ENCODE data around the gene DNAI1. TPM values are rescaled to one million over a fixed set of nuclear protein-coding genes. Genes with fewer than 3 reads are reported as not detected.

DNAI1 gene
- total RNA-seq, 6 experiments from 2014 or later = not detected

DNA sequence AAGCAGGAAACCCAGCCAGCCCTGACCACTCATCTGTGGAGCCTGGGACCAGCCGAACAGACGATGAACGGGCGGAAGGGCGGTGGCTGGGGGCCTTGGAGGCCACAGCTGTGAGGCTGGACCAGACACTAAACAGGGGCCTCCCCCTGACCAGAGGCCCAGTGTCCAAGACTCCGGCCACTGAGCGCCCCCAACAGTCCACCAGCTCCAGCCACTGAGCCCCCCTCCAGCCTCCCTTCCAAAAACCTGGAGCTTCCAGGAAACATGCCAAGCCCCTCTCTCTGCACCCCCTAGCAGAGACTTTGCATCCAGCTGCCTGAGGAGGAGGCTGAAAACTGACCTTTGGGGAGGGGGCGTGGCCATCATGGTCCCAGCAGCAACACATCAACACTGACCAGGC, 107.7 kb downstream of the DNAI1 start:
- peaks cover 51% of the 10 kb centered on the region for H3K27me3 Mint-ChIP-seq (ENCODE audit: insufficient read depth)
- H3K36me3 Mint-ChIP-seq (ENCODE audit: low read depth) = peaks cover 4% of the 10 kb centered on the region; the same call in 1 of the 2 replicates
- no peak for DNase-seq

DNA sequence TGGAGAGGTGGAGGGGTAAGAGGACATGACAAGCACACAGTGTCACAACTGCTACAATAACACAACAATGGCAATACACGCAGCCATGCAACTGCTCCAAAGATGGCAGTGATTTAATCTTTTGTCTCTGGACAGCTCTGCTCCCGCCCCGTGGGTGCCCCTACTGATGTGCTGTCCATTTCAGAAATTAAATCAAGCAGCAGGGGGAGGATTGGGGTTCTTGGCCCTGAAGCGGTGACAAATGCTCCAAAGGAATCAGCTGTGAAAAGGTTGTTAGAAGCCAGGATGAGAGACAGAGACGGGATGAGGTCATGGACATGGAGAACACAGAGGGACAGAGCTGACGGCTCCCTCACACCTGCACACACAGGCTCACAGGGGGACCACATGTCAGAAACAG, 108.4 kb downstream of the DNAI1 start:
- TF ChIP-seq, protein P1, sequence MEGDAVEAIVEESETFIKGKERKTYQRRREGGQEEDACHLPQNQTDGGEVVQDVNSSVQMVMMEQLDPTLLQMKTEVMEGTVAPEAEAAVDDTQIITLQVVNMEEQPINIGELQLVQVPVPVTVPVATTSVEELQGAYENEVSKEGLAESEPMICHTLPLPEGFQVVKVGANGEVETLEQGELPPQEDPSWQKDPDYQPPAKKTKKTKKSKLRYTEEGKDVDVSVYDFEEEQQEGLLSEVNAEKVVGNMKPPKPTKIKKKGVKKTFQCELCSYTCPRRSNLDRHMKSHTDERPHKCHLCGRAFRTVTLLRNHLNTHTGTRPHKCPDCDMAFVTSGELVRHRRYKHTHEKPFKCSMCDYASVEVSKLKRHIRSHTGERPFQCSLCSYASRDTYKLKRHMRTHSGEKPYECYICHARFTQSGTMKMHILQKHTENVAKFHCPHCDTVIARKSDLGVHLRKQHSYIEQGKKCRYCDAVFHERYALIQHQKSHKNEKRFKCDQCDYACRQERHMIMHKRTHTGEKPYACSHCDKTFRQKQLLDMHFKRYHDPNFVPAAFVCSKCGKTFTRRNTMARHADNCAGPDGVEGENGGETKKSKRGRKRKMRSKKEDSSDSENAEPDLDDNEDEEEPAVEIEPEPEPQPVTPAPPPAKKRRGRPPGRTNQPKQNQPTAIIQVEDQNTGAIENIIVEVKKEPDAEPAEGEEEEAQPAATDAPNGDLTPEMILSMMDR (IDR thresholded peaks at IDR 0.05) = no peak
- no peak for DNase-seq
- H3K9me3 Mint-ChIP-seq = 0 out of 2 replicates have a peak, but pooled peaks cover 3% of the 10 kb centered on the region
- peaks cover 4% of the 10 kb centered on the region; the same call in 1 of the 2 replicates for H3K36me3 Mint-ChIP-seq (ENCODE audit: low read depth)
- H3K4me3 Mint-ChIP-seq = no peak overlapping the region
- no peaks in the 10 kb centered on the region for H3K4me1 Mint-ChIP-seq (ENCODE audit: low read depth)
- no peak overlapping the region for H3K27ac Mint-ChIP-seq
- H3K27me3 Mint-ChIP-seq (ENCODE audit: insufficient read depth) = peaks cover 51% of the 10 kb centered on the region

More for the DNA sequence above, 107.7 kb downstream of the DNAI1 start:
- Mint-ChIP-seq H3K9me3 (0 out of 2 replicates have a peak, but pooled peaks cover 3% of the 10 kb centered on the region), H3K4me1 (ENCODE audit: low read depth) (no peaks in the 10 kb centered on the region), H3K4me3 (no peak overlapping the region), H3K27ac (no peak overlapping the region)
- TF ChIP-seq, protein P1 (IDR thresholded peaks at IDR 0.05) = no peak

DNA sequence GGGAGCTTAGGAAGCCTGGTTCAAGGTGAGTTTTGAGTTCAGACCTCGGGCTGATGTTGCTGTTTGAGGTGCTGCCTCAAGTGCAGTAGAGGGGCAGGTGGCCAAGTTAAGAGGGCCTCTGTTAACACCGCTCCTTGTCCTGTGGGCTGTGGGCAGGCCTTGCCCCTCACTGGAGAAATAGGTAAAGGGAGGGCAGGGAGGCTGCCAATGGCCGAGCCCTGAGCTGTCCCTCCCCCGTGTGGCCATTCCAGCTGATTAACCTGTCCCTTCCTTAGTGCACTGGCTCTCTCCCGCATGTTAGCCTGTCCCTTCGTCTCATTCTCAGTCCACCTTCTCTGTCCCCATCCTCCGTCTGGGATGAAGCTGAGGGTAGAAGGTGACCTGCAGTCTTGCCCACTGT, 109.5 kb downstream of the DNAI1 start:
- Mint-ChIP-seq H3K27ac (no peak overlapping the region), H3K9me3 (no peaks in the 10 kb centered on the region), H3K4me1 (ENCODE audit: low read depth) (no peaks in the 10 kb centered on the region), H3K4me3 (no peak overlapping the region), H3K36me3 (ENCODE audit: low read depth) (no peaks in the 10 kb centered on the region), H3K27me3 (ENCODE audit: insufficient read depth) (peaks cover 43% of the 10 kb centered on the region)
- TF ChIP-seq, protein P1 (IDR thresholded peaks at IDR 0.05) = no peak
- no peak for DNase-seq

DNA sequence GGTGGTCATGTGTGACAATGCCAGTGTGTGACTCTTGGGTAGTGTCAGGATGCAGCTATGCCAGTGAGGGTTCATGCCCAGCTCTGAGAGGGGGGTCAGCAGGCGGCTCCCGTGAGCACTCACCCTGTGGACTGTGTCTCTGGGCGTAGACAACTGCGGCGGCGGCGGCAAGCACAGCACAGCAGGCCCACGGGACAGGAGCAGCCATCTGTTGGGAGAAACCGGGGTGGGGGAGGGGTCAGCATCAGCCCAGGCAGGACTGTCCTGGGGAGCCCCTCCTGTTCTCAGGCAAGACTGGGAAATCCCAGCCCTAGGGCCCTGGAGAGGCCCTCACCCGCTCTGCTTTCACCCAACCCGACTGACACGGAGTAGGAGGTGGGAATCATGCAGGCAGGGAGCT, 110.2 kb downstream of the DNAI1 start:
- no peak for DNase-seq
- TF ChIP-seq, protein P1 (IDR thresholded peaks at IDR 0.05) = no peak

DNA sequence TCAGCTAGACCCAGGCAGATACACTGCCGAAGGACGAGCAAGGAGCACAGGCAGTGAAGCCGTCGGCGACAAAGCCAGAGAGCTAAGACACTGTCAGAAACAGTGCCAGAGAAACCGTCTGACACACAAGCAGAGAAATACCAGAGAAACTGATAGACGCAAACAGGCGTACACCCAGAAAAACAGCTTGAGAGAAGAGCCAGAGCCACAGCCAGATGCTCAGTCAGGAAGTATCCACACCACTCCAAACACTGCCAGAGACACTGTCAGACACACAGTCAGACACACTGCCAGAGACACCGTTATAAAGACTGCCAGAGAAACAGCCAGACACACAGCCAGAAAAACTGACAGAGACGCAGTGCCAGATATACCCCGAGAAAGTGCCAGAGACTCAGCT, 111.8 kb downstream of the DNAI1 start:
- TF ChIP-seq, protein P1 (IDR thresholded peaks at IDR 0.05) = no peak
- H3K36me3 Mint-ChIP-seq (ENCODE audit: low read depth) = no peaks in the 10 kb centered on the region
- H3K4me1 Mint-ChIP-seq (ENCODE audit: low read depth) = no peaks in the 10 kb centered on the region
- peaks cover 43% of the 10 kb centered on the region for H3K27me3 Mint-ChIP-seq (ENCODE audit: insufficient read depth)
- DNase-seq = no peak
- no peak overlapping the region for H3K4me3 Mint-ChIP-seq
- H3K9me3 Mint-ChIP-seq = no peaks in the 10 kb centered on the region
- no peak overlapping the region for H3K27ac Mint-ChIP-seq

More for the DNA sequence above, 110.2 kb downstream of the DNAI1 start:
- Mint-ChIP-seq H3K36me3 (ENCODE audit: low read depth) (no peaks in the 10 kb centered on the region), H3K4me3 (no peak overlapping the region), H3K4me1 (ENCODE audit: low read depth) (no peaks in the 10 kb centered on the region), H3K27me3 (ENCODE audit: insufficient read depth) (peaks cover 42% of the 10 kb centered on the region), H3K9me3 (no peaks in the 10 kb centered on the region), H3K27ac (no peak overlapping the region)

Other genes starting within 250 kb of the DNAI1 start
- gene KIF24, start 129.5 kb upstream of the DNAI1 start, total RNA-seq (2021; fragmentation: NEBNext Ultra II Directional; extraction: Animal tissue kit (Norgen Biotek cat#: 25700)) = 1 to 10 TPM; 1.4 to 3.2 (median 2.8) TPM
- gene NUDT2, start 129.2 kb upstream of the DNAI1 start, total RNA-seq (2021; fragmentation: NEBNext Ultra II Directional; extraction: Animal tissue kit (Norgen Biotek cat#: 25700)) = 10 to 100 TPM; 29.0 to 35.2 (median 31.9) TPM
- 1 to 10 TPM in 5 of 6 experiments, under 1 TPM in 1; 0.96 to 2.2 (median 1.4) TPM for gene MYORG, start 81.9 kb upstream of the DNAI1 start, total RNA-seq (2021; fragmentation: NEBNext Ultra II Directional; extraction: Animal tissue kit (Norgen Biotek cat#: 25700))
- 10 to 100 TPM; 21.6 to 23.6 (median 22.6) TPM for gene FAM219A, start 235 bp upstream of the DNAI1 start, total RNA-seq (2021; fragmentation: NEBNext Ultra II Directional; extraction: Animal tissue kit (Norgen Biotek cat#: 25700))
- gene ENHO, start 64.2 kb downstream of the DNAI1 start, total RNA-seq (2021; fragmentation: NEBNext Ultra II Directional; extraction: Animal tissue kit (Norgen Biotek cat#: 25700)) = under 1 TPM in 2 of 6 experiments, not detected in 4; 0.19 to 0.57 TPM
- gene CNTFR, start 130.9 kb downstream of the DNAI1 start, total RNA-seq (2021; fragmentation: NEBNext Ultra II Directional; extraction: Animal tissue kit (Norgen Biotek cat#: 25700)) = not detected
- gene RPP25L, start 153.3 kb downstream of the DNAI1 start, total RNA-seq (2021; fragmentation: NEBNext Ultra II Directional; extraction: Animal tissue kit (Norgen Biotek cat#: 25700)) = 10 to 100 TPM; 16.1 to 22.0 (median 19.6) TPM
- 100 to 1,000 TPM; 150 to 176 (median 161) TPM for gene DCTN3, start 161.7 kb downstream of the DNAI1 start, total RNA-seq (2021; fragmentation: NEBNext Ultra II Directional; extraction: Animal tissue kit (Norgen Biotek cat#: 25700))
- under 1 TPM in 2 of 6 experiments, not detected in 4; 0.14 to 0.17 TPM for gene ARID3C, start 170.3 kb downstream of the DNAI1 start, total RNA-seq (2021; fragmentation: NEBNext Ultra II Directional; extraction: Animal tissue kit (Norgen Biotek cat#: 25700))
- 100 to 1,000 TPM; 126 to 148 (median 138) TPM for gene SIGMAR1, start 179.0 kb downstream of the DNAI1 start, total RNA-seq (2021; fragmentation: NEBNext Ultra II Directional; extraction: Animal tissue kit (Norgen Biotek cat#: 25700))
- gene GALT, start 187.9 kb downstream of the DNAI1 start, total RNA-seq (2021; fragmentation: NEBNext Ultra II Directional; extraction: Animal tissue kit (Norgen Biotek cat#: 25700)) = 10 to 100 TPM; 20.5 to 27.4 (median 22.0) TPM
- gene IL11RA, start 193.4 kb downstream of the DNAI1 start, total RNA-seq (2021; fragmentation: NEBNext Ultra II Directional; extraction: Animal tissue kit (Norgen Biotek cat#: 25700)) = 10 to 100 TPM; 20.9 to 26.3 (median 23.6) TPM
- gene CCL27, start 203.9 kb downstream of the DNAI1 start, total RNA-seq (2021; fragmentation: NEBNext Ultra II Directional; extraction: Animal tissue kit (Norgen Biotek cat#: 25700)) = under 1 TPM in 1 of 6 experiments, not detected in 5; 0.88 TPM
- gene CCL19, start 232.5 kb downstream of the DNAI1 start, total RNA-seq (2021; fragmentation: NEBNext Ultra II Directional; extraction: Animal tissue kit (Norgen Biotek cat#: 25700)) = not detected

Measured in HFFc6 (cell line).